HepG2 (cell line): ENCODE results near the gene IL10RA. TPM values are rescaled to one million over a fixed set of nuclear protein-coding genes. Genes with fewer than 3 reads are reported as not detected.

ENCODE experiments used
- ATAC-seq: fragments of 200-7000 bp; cut with Tn5 transposase; 3 replicates; pipeline ENCODE4 v1.9.1; 2020; ENCODE audit warnings: mild to moderate bottlenecking, moderate library complexity
- BruUV-seq: library from RNA; stranded (reverse); fragments of 400-500 nt; replicated peaks from 2 replicates; lab custom pipeline; 2021; lab: Mats Ljungman, UMichigan
- CTCF ChIA-PET: fragments of 300-600 bp; formaldehyde crosslinking; extraction: SDS; loops from one replicate; lab custom pipeline; 2021; ENCODE audit warnings: low total read pairs, inconsistent platforms, low intra/inter-chr PET ratio; lab: Yijun Ruan, JAX
- POLR2A ChIA-PET: fragments of 350-600 bp; sonication (Branson Sonifier 250); formaldehyde crosslinking; loops from one replicate; lab custom pipeline; 2020; ENCODE audit warnings: antibody characterized with exemption, inconsistent platforms; lab: Yijun Ruan, JAX
- DNase-seq: peaks from one replicate; pipeline ENCODE4 v3.0.0-alpha.2; 2015; ENCODE audit warnings: low spot score
- FAIRE-seq: peaks from 3 replicates; lab custom pipeline; 2011; peaks lifted over from hg19 to GRCh38; lab: Jason Lieb, UNC
- H2AFZ ChIP-seq: one replicate; pipeline ENCODE4 v1.6.1; 2011; ENCODE audit warnings: low read length, inconsistent platforms
- H3K27ac ChIP-seq: fragments of 300-600 bp; 3 replicates; pipeline ENCODE4 v1.8.0; 2011; ENCODE audit warnings: mixed run types, mild to moderate bottlenecking, mixed read lengths, low read length, inconsistent platforms; ENCODE audit not compliant: insufficient read depth; ENCODE audit errors: extremely low read length
- H3K27me3 ChIP-seq, 2 experiments: fragments of 200-600 bp in 1 of 2; 2 replicates in 1 of 2; 3 replicates in 1 of 2; pipeline versions ENCODE4 v1.6.0 to v1.8.0; 2011; ENCODE audit warnings: low read length in 2 of 2, mild to moderate bottlenecking in 2 of 2, moderate library complexity in 2 of 2, inconsistent platforms in 1 of 2; ENCODE audit not compliant: insufficient read depth in 2 of 2, control insufficient read depth in 1 of 2
- H3K36me3 ChIP-seq, 2 experiments: fragments of 200-600 bp in 1 of 2; replicated peaks in 1 of 2; 2 replicates in 1 of 2; 3 replicates in 1 of 2; pipeline versions ENCODE4 v1.5.1 to v1.8.0; 2011; ENCODE audit warnings: low read length in 2 of 2, inconsistent platforms in 1 of 2; ENCODE audit not compliant: insufficient read depth in 2 of 2, control insufficient read depth in 1 of 2
- H3K4me1 ChIP-seq: 2 replicates; pipeline ENCODE4 v1.5.1; 2012; ENCODE audit warnings: low read length, inconsistent platforms; ENCODE audit not compliant: insufficient read depth
- H3K4me2 ChIP-seq: 2 replicates; pipeline ENCODE4 v1.6.0; 2011; ENCODE audit warnings: low read depth, low read length, inconsistent platforms
- H3K4me3 ChIP-seq, 3 experiments: fragments of 200-600 bp in 1 of 3; sonication (generic), shearing (Covaris generic) in 1 of 3; replicated peaks in 1 of 3; 2 replicates each; pipeline ENCODE4 v1.5.1; 2011 to 2016; ENCODE audit warnings: low read length in 3 of 3, inconsistent platforms in 2 of 3, low read depth in 2 of 3, mild to moderate bottlenecking in 2 of 3, control low read depth in 1 of 3, mixed read lengths in 1 of 3; ENCODE audit not compliant: insufficient read depth in 1 of 3
- H3K79me2 ChIP-seq: one replicate; pipeline ENCODE4 v1.6.1; 2011; ENCODE audit warnings: low read length, inconsistent platforms; ENCODE audit not compliant: insufficient read depth
- H3K9ac ChIP-seq: 2 replicates; pipeline ENCODE4 v1.6.0; 2011; ENCODE audit warnings: mild to moderate bottlenecking, low read depth, low read length, inconsistent platforms; ENCODE audit not compliant: insufficient read depth
- H3K9me3 ChIP-seq: 2 replicates; pipeline ENCODE4 v1.5.1; 2012; ENCODE audit warnings: mild to moderate bottlenecking, low read length
- H4K20me1 ChIP-seq: 2 replicates; pipeline ENCODE4 v1.6.0; 2011; ENCODE audit warnings: inconsistent platforms, mild to moderate bottlenecking, low read length, moderate library complexity; ENCODE audit not compliant: insufficient read depth
- CHD2 ChIP-seq: IDR thresholded peaks from 2 replicates; pipeline ENCODE4 v1.6.1; 2011; ENCODE audit warnings: low read depth, low read length, improper control_type of control experiment
- FIP1L1 ChIP-seq: fragments of 200-400 bp; formaldehyde crosslinking; IDR thresholded peaks from 2 replicates; pipeline ENCODE4 v1.6.1; 2018; ENCODE audit warnings: low read depth, mild to moderate bottlenecking, low read length, moderate library complexity, borderline replicate concordance; ENCODE audit not compliant: insufficient read depth
- SIX1 ChIP-seq: sonication (generic); formaldehyde crosslinking; IDR thresholded peaks from 2 replicates; pipeline ENCODE4 v1.4.0; 2020; ENCODE audit warnings: missing genetic modification reagents, borderline replicate concordance
- TCF12 ChIP-seq, 2 experiments: fragments of 450-650 bp in 1 of 2; sonication (generic) in 1 of 2; formaldehyde crosslinking in 1 of 2; IDR thresholded peaks; 2 replicates each; pipeline versions ENCODE4 v1.6.1 to v1.8.0; 2017 to 2022; ENCODE audit warnings: antibody characterized with exemption in 1 of 2, mild to moderate bottlenecking in 1 of 2, missing genetic modification reagents in 1 of 2, moderate library complexity in 1 of 2
- ZNF407 ChIP-seq: sonication (generic); formaldehyde crosslinking; IDR thresholded peaks from one replicate; pipeline ENCODE4 v1.5.1; 2020; ENCODE audit warnings: mild to moderate bottlenecking, missing genetic modification reagents; ENCODE audit errors: not compliant biosample characterization
- ZNF513 ChIP-seq: sonication (generic); formaldehyde crosslinking; conservative IDR thresholded peaks from 2 replicates; pipeline ENCODE4 v1.5.0; 2020; ENCODE audit warnings: missing genetic modification reagents
- WGBS: methylation state at CpG from one replicate; pipeline ENCODE4 v1.1.6; 2017; ENCODE audit warnings: low lambda C conversion rate; 5-methylcytosine and 5-hydroxymethylcytosine counted together
- in situ Hi-C: cut with HindIII; loops from 2 replicates; pipeline ENCODE4 v1.10.0; 2017; ENCODE audit warnings: low pct_unique_long_range_greater_than_20kb; ENCODE audit not compliant: extremely low pct_ligation_motif_present
- intact Hi-C: fragments of 100-400 bp; cut with micrococcal nuclease; formaldehyde crosslinking; loops from one replicate; pipeline ENCODE4 v1.10.0; 2022; ENCODE audit not compliant: unreplicated experiment
- polyA plus RNA-seq, 8 experiments: library from polyadenylated mRNA; depleted of rRNA in 3 of 8; stranded (reverse) in 7 of 8; unstranded in 1 of 8; fragments of >200 nt; fragmentation: Illumina TruSeq in 4 of 8; extraction: Trizol in 4 of 8; gene quantifications; 2 replicates each; pipeline versions ENCODE4 v1.2.1 to v1.2.3, GENCODE V29; 2011 to 2016; ENCODE audit warnings: low read depth in 4 of 8, missing spikeins in 1 of 8, mixed read lengths in 1 of 8; ENCODE audit not compliant: insufficient read depth in 1 of 8
- total RNA-seq, 5 experiments: library from RNA; depleted of rRNA; stranded (reverse); fragments of >200 nt; fragmentation: Illumina TruSeq; extraction: Trizol; gene quantifications; 2 replicates each; pipeline ENCODE4 v1.2.3, GENCODE V29; 2016; ENCODE audit warnings: low read depth in 1 of 5

Gene IL10RA
- total and polyA plus RNA-seq, 2 of the 13 experiments (the other 11 are each of a cell fraction or from before 2014, with no cell fraction given): not detected

GRCh38 chr11:117970400-117971024, 15.7 kb upstream of the IL10RA start:
- ChIA-PET CTCF (no interaction called here), POLR2A (no interaction called here)
- FAIRE-seq (no peak), DNase-seq (no peak), ATAC-seq (no peak)
- Histone ChIP-seq H3K4me3 (no peak overlapping the region), H3K9me3 (no peaks in the 10 kb centered on the region), H3K36me3 (no peaks in the 10 kb centered on the region), H4K20me1 (no peaks in the 10 kb centered on the region), H3K4me1 (no peaks in the 10 kb centered on the region), H3K79me2 (no peaks in the 10 kb centered on the region), H3K4me2 (no peak overlapping the region), H3K9ac (no peak overlapping the region), H2AFZ (no peak overlapping the region), H3K27ac (no peak overlapping the region), H3K27me3 (peaks cover 0 to 41% of the 10 kb centered on the region in 2 experiments; a peak in 2 of 5 replicates)
- 0% methylated on average over 3 of the region's 4 CpGs for WGBS
- intact Hi-C loops (no loop called here), in situ Hi-C loops (no loop called here)
- no peak for TF ChIP-seq ZNF513 (CRISPR knock-in tag)
- TF ChIP-seq ZNF407 (CRISPR knock-in tag): no peak
- TF ChIP-seq SIX1 (CRISPR knock-in tag): no peak
- TF ChIP-seq FIP1L1: no peak
- TF ChIP-seq TCF12 (IDR thresholded peaks at IDR 0.05): no peak
- TF ChIP-seq TCF12 (CRISPR knock-in tag; IDR thresholded peaks at IDR 0.05): no peak
- no peak for TF ChIP-seq CHD2
- BruUV-seq: no TSS peak
